GM18517 (cell line): ENCODE data around the gene MRPL58.

Source experiments
- ATAC-seq: cut with Tn5 transposase; IDR thresholded peaks from one replicate; pipeline ENCODE4 v1.9.1; 2021; ENCODE audit warnings: mild to moderate bottlenecking, moderate library complexity; ENCODE audit not compliant: unreplicated experiment

The MRPL58 gene

DNA sequence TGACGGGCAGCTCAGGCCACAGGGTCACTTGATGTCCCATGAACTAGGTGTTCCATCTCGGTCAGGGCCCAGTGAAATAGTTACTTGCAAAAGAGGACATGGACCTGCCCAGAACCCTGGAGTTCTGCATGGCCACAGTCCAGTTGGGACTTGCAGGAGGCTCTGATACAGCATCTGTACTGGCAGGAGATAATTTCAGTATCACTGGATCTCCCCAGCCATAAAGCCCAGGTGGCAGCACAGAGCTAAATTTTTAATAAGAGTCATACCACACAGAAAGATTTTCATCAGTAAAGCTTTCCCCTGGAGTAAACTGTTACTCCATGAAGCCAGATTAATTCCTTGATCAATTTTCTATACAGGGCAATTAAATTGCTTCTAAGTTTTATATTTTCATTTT, 57.3 kb downstream of the MRPL58 start:
- no peak for ATAC-seq
